Keratinocyte (primary cell): ENCODE results near the gene DHRS11. TPM values are rescaled to one million over a fixed set of nuclear protein-coding genes. Genes with fewer than 3 reads are reported as not detected.

Source experiments
- DNase-seq: peaks from one replicate; pipeline ENCODE4 v3.0.0-alpha.2; 2011; ENCODE audit warnings: low read depth, missing footprints, low spot score
- FAIRE-seq: peaks from 2 replicates; lab custom pipeline; 2011; peaks lifted over from hg19 to GRCh38; lab: Jason Lieb, UNC
- H2AFZ ChIP-seq: 2 replicates; pipeline ENCODE4 v1.6.0; 2012; ENCODE audit warnings: low read length, control low read depth, inconsistent platforms; ENCODE audit not compliant: control insufficient read depth
- H3K27ac ChIP-seq: 2 replicates; pipeline ENCODE4 v1.5.1; 2011; ENCODE audit warnings: low read length; ENCODE audit not compliant: control insufficient read depth, insufficient read depth
- H3K27me3 ChIP-seq: 3 replicates; pipeline ENCODE4 v1.6.0; 2011; ENCODE audit warnings: low read length; ENCODE audit not compliant: control insufficient read depth, insufficient read depth; ENCODE audit errors: extremely low read depth
- H3K36me3 ChIP-seq, 2 experiments: 2 replicates in 1 of 2; 3 replicates in 1 of 2; pipeline ENCODE4 v1.5.1; 2011; ENCODE audit warnings: low read length in 2 of 2, mild to moderate bottlenecking in 1 of 2; ENCODE audit not compliant: control insufficient read depth in 2 of 2, insufficient read depth in 2 of 2; ENCODE audit errors: extremely low read depth in 1 of 2
- H3K4me1 ChIP-seq: 3 replicates; pipeline ENCODE4 v1.5.1; 2011; ENCODE audit warnings: low read length; ENCODE audit not compliant: control insufficient read depth, insufficient read depth; ENCODE audit errors: extremely low read depth
- H3K4me2 ChIP-seq: 3 replicates; pipeline ENCODE4 v1.6.0; 2011; ENCODE audit warnings: low read depth, low read length; ENCODE audit not compliant: control insufficient read depth, insufficient read depth; ENCODE audit errors: extremely low read depth
- H3K4me3 ChIP-seq, 3 experiments: fragments of 200-600 bp in 1 of 3; sonication (generic) in 1 of 3; 2 replicates in 2 of 3; 3 replicates in 1 of 3; pipeline ENCODE4 v1.5.1; 2011 to 2016; ENCODE audit warnings: low read length in 3 of 3, mild to moderate bottlenecking in 3 of 3, control low read depth in 2 of 3, inconsistent platforms in 1 of 3, low read depth in 1 of 3, mixed read lengths in 1 of 3, mixed run types in 1 of 3, moderate library complexity in 1 of 3; ENCODE audit not compliant: control insufficient read depth in 2 of 3, insufficient read depth in 2 of 3; ENCODE audit errors: extremely low read depth in 1 of 3
- H3K79me2 ChIP-seq: 2 replicates; pipeline ENCODE4 v1.6.0; 2012; ENCODE audit warnings: low read length; ENCODE audit not compliant: control insufficient read depth, insufficient read depth
- H3K9ac ChIP-seq: 3 replicates; pipeline ENCODE4 v1.6.0; 2011; ENCODE audit warnings: low read length; ENCODE audit not compliant: control insufficient read depth, insufficient read depth; ENCODE audit errors: extremely low read depth
- H3K9me1 ChIP-seq: 3 replicates; pipeline ENCODE4 v1.6.0; 2011; ENCODE audit warnings: low read length; ENCODE audit not compliant: control insufficient read depth, insufficient read depth; ENCODE audit errors: extremely low read depth
- H3K9me3 ChIP-seq: 2 replicates; pipeline ENCODE4 v1.5.1; 2012; ENCODE audit warnings: low read depth, low read length; ENCODE audit not compliant: control insufficient read depth
- H4K20me1 ChIP-seq: 3 replicates; pipeline ENCODE4 v1.6.0; 2011; ENCODE audit warnings: low read length; ENCODE audit not compliant: control insufficient read depth, insufficient read depth; ENCODE audit errors: extremely low read depth
- CTCF ChIP-seq, 3 experiments: IDR thresholded peaks in 1 of 3; conservative IDR thresholded peaks in 1 of 3; optimal IDR thresholded peaks in 1 of 3; 2 replicates in 2 of 3; 3 replicates in 1 of 3; pipeline versions ENCODE3 to v1.5.1; 2011; ENCODE audit warnings: low read length in 3 of 3, mild to moderate bottlenecking in 3 of 3, moderate library complexity in 2 of 3, control low read depth in 1 of 3, inconsistent platforms in 1 of 3; ENCODE audit not compliant: insufficient read depth in 2 of 3; ENCODE audit errors: extremely low read depth in 1 of 3
- EZH2 ChIP-seq: IDR thresholded peaks from one replicate; pipeline ENCODE4 v1.6.1; 2012; ENCODE audit warnings: inconsistent platforms, mild to moderate bottlenecking, low read length, moderate library complexity
- dilution Hi-C: fragments of 300-500 bp; cut with MboI; formaldehyde crosslinking; loops from one replicate; pipeline ENCODE4 v1.7.0; 2020; ENCODE audit warnings: low sequenced_read_pairs; ENCODE audit not compliant: extremely low pct_ligation_motif_present
- polyA plus RNA-seq, 5 experiments: library from polyadenylated mRNA; depleted of rRNA in 3 of 5; stranded (reverse) in 3 of 5; stranded (forward) in 1 of 5; unstranded in 1 of 5; fragments of >200 nt; gene quantifications; 1 replicate in 1 of 5; 2 replicates in 3 of 5; 3 replicates in 1 of 5; pipeline versions ENCODE4 v1.2.1 to v1.2.3, GENCODE V29; 2011 to 2012; ENCODE audit warnings: missing spikeins in 2 of 5, low read depth in 1 of 5, low replicate concordance in 1 of 5

DHRS11 gene
- polyA plus RNA-seq, 1 donor (not counting 4 experiments of a cell fraction or from before 2014, with no cell fraction given), result 11.0 TPM

GRCh38 chr17:36613155-36613554 is 21.5 kb downstream of the DHRS11 start:
- Histone ChIP-seq H3K4me3 (no peak overlapping the region), H3K27ac (no peak overlapping the region), H3K9me1 (no peaks in the 10 kb centered on the region), H2AFZ (no peak overlapping the region), H3K4me2 (no peak overlapping the region), H3K9me3 (no peaks in the 10 kb centered on the region), H3K79me2 (no peaks in the 10 kb centered on the region), H4K20me1 (no peaks in the 10 kb centered on the region), H3K27me3 (no peaks in the 10 kb centered on the region), H3K36me3 (no peaks in the 10 kb centered on the region), H3K9ac (no peak overlapping the region), H3K4me1 (peaks cover 28% of the 10 kb centered on the region)
- no peak for FAIRE-seq
- no peak for DNase-seq
- TF ChIP-seq CTCF (optimal IDR thresholded peaks at IDR 0.05 in 1 of 3, IDR thresholded peaks at IDR 0.05 in 1 of 3, conservative IDR thresholded peaks at IDR 0.05 in 1 of 3; ENCODE audit: extremely low read depth in 1 of 3, insufficient read depth in 2 of 3, low read length in 3 of 3) (no peak), EZH2 (no peak)
- dilution Hi-C loops, result no loop called here

- dilution Hi-C loops, result no loop called here
- Histone ChIP-seq H3K9ac (no peak overlapping the region), H3K4me1 (peaks cover 20% of the 10 kb centered on the region)
These were observed 22.4 kb downstream of the DHRS11 start for GRCh38 chr17:36614081-36614480.

More at GRCh38 chr17:36614081-36614480, 22.4 kb downstream of the DHRS11 start:
- H3K4me3 ChIP-seq, result no peak overlapping the region
- DNase-seq (no peak), FAIRE-seq (no peak)
- H3K9me1 ChIP-seq, result no peaks in the 10 kb centered on the region
- H4K20me1 ChIP-seq, result no peaks in the 10 kb centered on the region
- no peak overlapping the region for H3K4me2 ChIP-seq
- no peaks in the 10 kb centered on the region for H3K36me3 ChIP-seq
- H3K27me3 ChIP-seq, result no peaks in the 10 kb centered on the region
- H3K79me2 ChIP-seq, result no peaks in the 10 kb centered on the region
- no peak overlapping the region for H2AFZ ChIP-seq
- no peak for TF ChIP-seq EZH2
- no peak for TF ChIP-seq CTCF (optimal IDR thresholded peaks at IDR 0.05 in 1 of 3, IDR thresholded peaks at IDR 0.05 in 1 of 3, conservative IDR thresholded peaks at IDR 0.05 in 1 of 3; ENCODE audit: extremely low read depth in 1 of 3, insufficient read depth in 2 of 3, low read length in 3 of 3)
- H3K27ac ChIP-seq, result no peak overlapping the region
- H3K9me3 ChIP-seq, result no peaks in the 10 kb centered on the region
